HepG2 (cell line): ENCODE results near the gene FAM193A. TPM values are rescaled to one million over a fixed set of nuclear protein-coding genes. Genes with fewer than 3 reads are reported as not detected.

Experiments used
- CREB1 ChIP-seq, 2 experiments: fragments of 450-650 bp in 1 of 2; IDR thresholded peaks; 2 replicates each; pipeline ENCODE4 v1.6.1; 2016 to 2017; ENCODE audit warnings: control low read depth in 1 of 2, mild to moderate bottlenecking in 1 of 2, missing compliant biosample characterization in 1 of 2, missing genetic modification characterization in 1 of 2
- FOXO1 ChIP-seq: sonication (generic); formaldehyde crosslinking; IDR thresholded peaks from 2 replicates; pipeline ENCODE4 v1.4.0; 2020; ENCODE audit warnings: missing genetic modification reagents
- IRF2 ChIP-seq: IDR thresholded peaks from 2 replicates; pipeline ENCODE4 v1.6.1; 2018; ENCODE audit warnings: missing genetic modification reagents, missing compliant biosample characterization
- KDM5A ChIP-seq: fragments of 200-600 bp; sonication (generic); IDR thresholded peaks from 2 replicates; pipeline ENCODE4 v1.7.0; 2018; ENCODE audit warnings: antibody characterized with exemption, mild to moderate bottlenecking, low read length, borderline replicate concordance
- KDM6A ChIP-seq: IDR thresholded peaks from 2 replicates; pipeline ENCODE4 v1.6.1; 2016; ENCODE audit warnings: low read depth
- KLF13 ChIP-seq: sonication (generic); formaldehyde crosslinking; IDR thresholded peaks from 2 replicates; pipeline ENCODE4 v1.4.0; 2020; ENCODE audit warnings: mild to moderate bottlenecking, missing genetic modification reagents
- NFE2 ChIP-seq: sonication (generic); formaldehyde crosslinking; IDR thresholded peaks from 2 replicates; pipeline ENCODE4 v1.4.0; 2020; ENCODE audit warnings: missing genetic modification reagents
- ZNF274 ChIP-seq: sonication (generic); formaldehyde crosslinking; IDR thresholded peaks from 2 replicates; pipeline ENCODE4 v1.5.1; 2020; ENCODE audit warnings: mild to moderate bottlenecking, missing genetic modification reagents
- ZNF501 ChIP-seq: sonication (generic); formaldehyde crosslinking; IDR thresholded peaks from 2 replicates; pipeline ENCODE4 v1.5.1; 2020; ENCODE audit warnings: mild to moderate bottlenecking, moderate library complexity, missing genetic modification reagents
- ZNF549 ChIP-seq: sonication (generic); formaldehyde crosslinking; IDR thresholded peaks from 2 replicates; pipeline ENCODE4 v1.5.0; 2020; ENCODE audit warnings: missing genetic modification reagents
- ZNF556 ChIP-seq: sonication (generic); formaldehyde crosslinking; IDR thresholded peaks from 2 replicates; pipeline ENCODE4 v1.4.0; 2020; ENCODE audit warnings: mild to moderate bottlenecking, missing genetic modification reagents, borderline replicate concordance
- ZNF660 ChIP-seq: sonication (generic); formaldehyde crosslinking; IDR thresholded peaks from 2 replicates; pipeline ENCODE4 v1.5.1; 2020; ENCODE audit warnings: mild to moderate bottlenecking, low read depth, missing genetic modification reagents, borderline replicate concordance
- ZSCAN30 ChIP-seq: sonication (generic); formaldehyde crosslinking; IDR thresholded peaks from 2 replicates; pipeline ENCODE4 v1.5.0; 2020; ENCODE audit warnings: mild to moderate bottlenecking, missing genetic modification reagents
- polyA plus RNA-seq, 8 experiments: library from polyadenylated mRNA; depleted of rRNA in 3 of 8; stranded (reverse) in 7 of 8; unstranded in 1 of 8; fragments of >200 nt; fragmentation: Illumina TruSeq in 4 of 8; extraction: Trizol in 4 of 8; gene quantifications; 2 replicates each; pipeline versions ENCODE4 v1.2.1 to v1.2.3, GENCODE V29; 2011 to 2016; ENCODE audit warnings: low read depth in 4 of 8, missing spikeins in 1 of 8, mixed read lengths in 1 of 8; ENCODE audit not compliant: insufficient read depth in 1 of 8
- total RNA-seq, 5 experiments: library from RNA; depleted of rRNA; stranded (reverse); fragments of >200 nt; fragmentation: Illumina TruSeq; extraction: Trizol; gene quantifications; 2 replicates each; pipeline ENCODE4 v1.2.3, GENCODE V29; 2016; ENCODE audit warnings: low read depth in 1 of 5
- TF ChIP-seq, protein P1 (sequence below): sonication (generic); formaldehyde crosslinking; IDR thresholded peaks from 2 replicates; pipeline ENCODE4 v1.4.0; 2020; ENCODE audit warnings: missing genetic modification reagents
- TF ChIP-seq, protein P2 (sequence below): sonication (generic); formaldehyde crosslinking; IDR thresholded peaks from 2 replicates; pipeline ENCODE4 v1.8.1; 2022; ENCODE audit warnings: mild to moderate bottlenecking, missing genetic modification reagents
- TF ChIP-seq, protein P3 (sequence below): sonication (generic); formaldehyde crosslinking; IDR thresholded peaks from 2 replicates; pipeline ENCODE4 v1.4.0; 2020; ENCODE audit warnings: missing genetic modification reagents, borderline replicate concordance
- TF ChIP-seq, protein P4 (sequence below): sonication (generic); formaldehyde crosslinking; IDR thresholded peaks from 2 replicates; pipeline ENCODE4 v1.4.0; 2020; ENCODE audit warnings: missing genetic modification reagents

Gene FAM193A
- total and polyA plus RNA-seq, 2 of the 13 experiments (the other 11 are each of a cell fraction or from before 2014, with no cell fraction given): 5.7 to 8.7 TPM

DNA sequence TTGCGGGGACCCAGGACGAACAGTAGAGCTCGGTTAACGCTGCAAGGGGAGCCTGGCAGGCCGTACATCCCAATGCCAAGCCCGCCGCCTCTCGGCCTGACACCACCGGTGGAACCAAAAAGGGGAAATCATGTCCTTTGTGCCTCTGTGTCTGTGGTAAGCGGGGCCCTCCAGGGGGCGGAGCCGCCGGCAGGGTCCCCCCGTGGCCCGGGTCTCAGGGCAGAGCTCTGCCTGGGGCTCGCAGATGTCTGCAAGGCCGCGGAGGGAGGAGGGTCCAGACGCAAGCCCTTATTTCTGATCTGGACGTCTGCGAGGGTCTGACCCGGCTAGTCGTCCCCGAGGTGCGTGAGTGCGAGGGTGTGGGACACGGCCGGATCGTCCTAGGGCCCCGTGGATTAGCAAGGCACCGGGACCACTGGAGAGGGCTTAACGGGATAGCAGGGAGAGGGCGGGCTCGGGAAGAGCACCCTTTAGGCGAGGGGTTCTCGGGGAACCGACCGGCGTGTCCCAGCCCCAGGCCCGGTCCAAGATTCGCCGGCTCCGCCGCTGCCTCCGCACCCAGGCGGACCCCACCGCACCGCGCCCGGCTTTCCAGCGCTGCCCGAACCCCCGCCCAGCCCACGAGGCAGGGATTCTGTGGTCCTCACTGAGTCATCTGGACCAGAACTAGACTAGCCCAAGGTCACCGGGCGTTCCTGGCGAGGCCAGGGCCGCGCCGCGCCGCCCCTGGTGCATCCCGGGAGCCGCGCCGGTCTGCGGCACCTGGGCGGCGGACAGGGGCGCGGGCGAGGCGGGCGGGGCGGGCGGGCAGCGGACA, 863 bp upstream of the FAM193A start (continued):
- TF ChIP-seq ZNF556 (no peak), KDM6A (CRISPR knock-in tag) (no peak), KLF13 (CRISPR knock-in tag) (no peak), ZNF549 (no peak), CREB1 (IDR thresholded peaks at IDR 0.05) (no peak), CREB1 (CRISPR knock-in tag; IDR thresholded peaks at IDR 0.05) (no peak), ZNF274 (CRISPR knock-in tag) (peak; percentile 74), NFE2 (CRISPR knock-in tag) (no peak), ZNF660 (CRISPR knock-in tag) (no peak), KDM5A (no peak), FOXO1 (CRISPR knock-in tag) (no peak), IRF2 (CRISPR knock-in tag) (no peak), ZSCAN30 (CRISPR knock-in tag) (no peak), ZNF501 (CRISPR knock-in tag) (peak; percentile 70; the same call in 1 of the 2 replicates)
- TF ChIP-seq, protein P1, sequence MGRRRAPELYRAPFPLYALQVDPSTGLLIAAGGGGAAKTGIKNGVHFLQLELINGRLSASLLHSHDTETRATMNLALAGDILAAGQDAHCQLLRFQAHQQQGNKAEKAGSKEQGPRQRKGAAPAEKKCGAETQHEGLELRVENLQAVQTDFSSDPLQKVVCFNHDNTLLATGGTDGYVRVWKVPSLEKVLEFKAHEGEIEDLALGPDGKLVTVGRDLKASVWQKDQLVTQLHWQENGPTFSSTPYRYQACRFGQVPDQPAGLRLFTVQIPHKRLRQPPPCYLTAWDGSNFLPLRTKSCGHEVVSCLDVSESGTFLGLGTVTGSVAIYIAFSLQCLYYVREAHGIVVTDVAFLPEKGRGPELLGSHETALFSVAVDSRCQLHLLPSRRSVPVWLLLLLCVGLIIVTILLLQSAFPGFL (CRISPR knock-in tag): no peak
- TF ChIP-seq, protein P2, sequence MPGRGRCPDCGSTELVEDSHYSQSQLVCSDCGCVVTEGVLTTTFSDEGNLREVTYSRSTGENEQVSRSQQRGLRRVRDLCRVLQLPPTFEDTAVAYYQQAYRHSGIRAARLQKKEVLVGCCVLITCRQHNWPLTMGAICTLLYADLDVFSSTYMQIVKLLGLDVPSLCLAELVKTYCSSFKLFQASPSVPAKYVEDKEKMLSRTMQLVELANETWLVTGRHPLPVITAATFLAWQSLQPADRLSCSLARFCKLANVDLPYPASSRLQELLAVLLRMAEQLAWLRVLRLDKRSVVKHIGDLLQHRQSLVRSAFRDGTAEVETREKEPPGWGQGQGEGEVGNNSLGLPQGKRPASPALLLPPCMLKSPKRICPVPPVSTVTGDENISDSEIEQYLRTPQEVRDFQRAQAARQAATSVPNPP (CRISPR knock-in tag): no peak
- TF ChIP-seq, protein P3, sequence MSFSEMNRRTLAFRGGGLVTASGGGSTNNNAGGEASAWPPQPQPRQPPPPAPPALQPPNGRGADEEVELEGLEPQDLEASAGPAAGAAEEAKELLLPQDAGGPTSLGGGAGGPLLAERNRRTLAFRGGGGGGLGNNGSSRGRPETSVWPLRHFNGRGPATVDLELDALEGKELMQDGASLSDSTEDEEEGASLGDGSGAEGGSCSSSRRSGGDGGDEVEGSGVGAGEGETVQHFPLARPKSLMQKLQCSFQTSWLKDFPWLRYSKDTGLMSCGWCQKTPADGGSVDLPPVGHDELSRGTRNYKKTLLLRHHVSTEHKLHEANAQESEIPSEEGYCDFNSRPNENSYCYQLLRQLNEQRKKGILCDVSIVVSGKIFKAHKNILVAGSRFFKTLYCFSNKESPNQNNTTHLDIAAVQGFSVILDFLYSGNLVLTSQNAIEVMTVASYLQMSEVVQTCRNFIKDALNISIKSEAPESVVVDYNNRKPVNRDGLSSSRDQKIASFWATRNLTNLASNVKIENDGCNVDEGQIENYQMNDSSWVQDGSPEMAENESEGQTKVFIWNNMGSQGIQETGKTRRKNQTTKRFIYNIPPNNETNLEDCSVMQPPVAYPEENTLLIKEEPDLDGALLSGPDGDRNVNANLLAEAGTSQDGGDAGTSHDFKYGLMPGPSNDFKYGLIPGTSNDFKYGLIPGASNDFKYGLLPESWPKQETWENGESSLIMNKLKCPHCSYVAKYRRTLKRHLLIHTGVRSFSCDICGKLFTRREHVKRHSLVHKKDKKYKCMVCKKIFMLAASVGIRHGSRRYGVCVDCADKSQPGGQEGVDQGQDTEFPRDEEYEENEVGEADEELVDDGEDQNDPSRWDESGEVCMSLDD (CRISPR knock-in tag): no peak
- TF ChIP-seq, protein P4, sequence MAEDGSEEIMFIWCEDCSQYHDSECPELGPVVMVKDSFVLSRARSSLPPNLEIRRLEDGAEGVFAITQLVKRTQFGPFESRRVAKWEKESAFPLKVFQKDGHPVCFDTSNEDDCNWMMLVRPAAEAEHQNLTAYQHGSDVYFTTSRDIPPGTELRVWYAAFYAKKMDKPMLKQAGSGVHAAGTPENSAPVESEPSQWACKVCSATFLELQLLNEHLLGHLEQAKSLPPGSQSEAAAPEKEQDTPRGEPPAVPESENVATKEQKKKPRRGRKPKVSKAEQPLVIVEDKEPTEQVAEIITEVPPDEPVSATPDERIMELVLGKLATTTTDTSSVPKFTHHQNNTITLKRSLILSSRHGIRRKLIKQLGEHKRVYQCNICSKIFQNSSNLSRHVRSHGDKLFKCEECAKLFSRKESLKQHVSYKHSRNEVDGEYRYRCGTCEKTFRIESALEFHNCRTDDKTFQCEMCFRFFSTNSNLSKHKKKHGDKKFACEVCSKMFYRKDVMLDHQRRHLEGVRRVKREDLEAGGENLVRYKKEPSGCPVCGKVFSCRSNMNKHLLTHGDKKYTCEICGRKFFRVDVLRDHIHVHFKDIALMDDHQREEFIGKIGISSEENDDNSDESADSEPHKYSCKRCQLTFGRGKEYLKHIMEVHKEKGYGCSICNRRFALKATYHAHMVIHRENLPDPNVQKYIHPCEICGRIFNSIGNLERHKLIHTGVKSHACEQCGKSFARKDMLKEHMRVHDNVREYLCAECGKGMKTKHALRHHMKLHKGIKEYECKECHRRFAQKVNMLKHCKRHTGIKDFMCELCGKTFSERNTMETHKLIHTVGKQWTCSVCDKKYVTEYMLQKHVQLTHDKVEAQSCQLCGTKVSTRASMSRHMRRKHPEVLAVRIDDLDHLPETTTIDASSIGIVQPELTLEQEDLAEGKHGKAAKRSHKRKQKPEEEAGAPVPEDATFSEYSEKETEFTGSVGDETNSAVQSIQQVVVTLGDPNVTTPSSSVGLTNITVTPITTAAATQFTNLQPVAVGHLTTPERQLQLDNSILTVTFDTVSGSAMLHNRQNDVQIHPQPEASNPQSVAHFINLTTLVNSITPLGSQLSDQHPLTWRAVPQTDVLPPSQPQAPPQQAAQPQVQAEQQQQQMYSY (CRISPR knock-in tag): no peak
